K562 (cell line): Measurements from ENCODE around the gene MPP7. TPM values are rescaled to one million over a fixed set of nuclear protein-coding genes. Genes with fewer than 3 reads are reported as not detected.

Experiments
- ATAC-seq: fragments of 200-7000 bp; cut with Tn5 transposase; 3 replicates; pipeline ENCODE4 v1.9.1; 2020; ENCODE audit warnings: moderate library complexity
- BruUV-seq: library from RNA; stranded (reverse); fragments of 400-500 nt; replicated peaks from 2 replicates; lab custom pipeline; 2021; lab: Mats Ljungman, UMichigan
- CTCF ChIA-PET: fragments of 300-600 bp; formaldehyde crosslinking; extraction: SDS; loops from one replicate; lab custom pipeline; 2021; ENCODE audit warnings: low intra/inter-chr PET ratio; lab: Yijun Ruan, JAX
- POLR2A ChIA-PET: fragments of 300-600, 350-650 bp; sonication (Branson Sonifier 250); formaldehyde crosslinking; extraction: SDS; loops from one replicate; lab custom pipeline; 2021; ENCODE audit warnings: antibody characterized with exemption, inconsistent platforms; lab: Yijun Ruan, JAX
- DNase-seq, 4 experiments: peaks; one replicate each; pipeline versions ENCODE4 v3.0.0 to v3.0.0-alpha.2; 2011 to 2018; ENCODE audit warnings: low spot score in 3 of 4, mixed read lengths in 3 of 4; ENCODE audit errors: extremely low read depth in 1 of 4
- FAIRE-seq: peaks from 2 replicates; lab custom pipeline; 2011; peaks lifted over from hg19 to GRCh38; lab: Jason Lieb, UNC
- H2AFZ ChIP-seq: 2 replicates; pipeline ENCODE4 v1.6.0; 2011; ENCODE audit warnings: low read depth, low read length, control low read depth, inconsistent platforms
- H3K27ac ChIP-seq: fragments of 200-600 bp; 3 replicates; pipeline ENCODE4 v1.8.0; 2011; ENCODE audit warnings: low read depth, mild to moderate bottlenecking, control low read depth, inconsistent platforms, low read length, moderate library complexity, mixed read lengths; ENCODE audit errors: extremely low read depth
- H3K27me3 ChIP-seq, 2 experiments: fragments of 300-600 bp in 1 of 2; 2 replicates in 1 of 2; 3 replicates in 1 of 2; pipeline versions ENCODE4 v1.6.0 to v1.8.0; 2011; ENCODE audit warnings: inconsistent platforms in 2 of 2, low read length in 2 of 2, mild to moderate bottlenecking in 1 of 2, mixed read lengths in 1 of 2, moderate library complexity in 1 of 2; ENCODE audit not compliant: control insufficient read depth in 2 of 2, insufficient read depth in 2 of 2
- H3K36me3 ChIP-seq: fragments of 300-600 bp; 3 replicates; pipeline ENCODE4 v1.8.0; 2011; ENCODE audit warnings: mild to moderate bottlenecking, low read length, inconsistent platforms; ENCODE audit not compliant: control insufficient read depth, insufficient read depth
- H3K4me1 ChIP-seq, 2 experiments: fragments of 200-600 bp in 1 of 2; replicated peaks in 1 of 2; 2 replicates in 1 of 2; 3 replicates in 1 of 2; pipeline versions ENCODE4 v1.5.1 to v1.8.0; 2011; ENCODE audit warnings: inconsistent platforms in 2 of 2, low read length in 2 of 2, mild to moderate bottlenecking in 1 of 2, mixed read lengths in 1 of 2, moderate library complexity in 1 of 2; ENCODE audit not compliant: control insufficient read depth in 2 of 2, insufficient read depth in 2 of 2
- H3K4me2 ChIP-seq: 2 replicates; pipeline ENCODE4 v1.6.1; 2011; ENCODE audit warnings: low read length, control low read depth, inconsistent platforms, mixed read lengths; ENCODE audit not compliant: insufficient read depth
- H3K4me3 ChIP-seq: fragments of 200-600 bp; sonication (generic), shearing (Covaris generic); 2 replicates; pipeline ENCODE4 v1.5.1; 2016; ENCODE audit warnings: control low read depth, inconsistent platforms
- H3K79me2 ChIP-seq: fragments of 200-600 bp; 3 replicates; pipeline ENCODE4 v1.8.0; 2011; ENCODE audit warnings: low read length, inconsistent platforms; ENCODE audit not compliant: control insufficient read depth, insufficient read depth
- H3K9ac ChIP-seq, 2 experiments: 2 replicates each; pipeline versions ENCODE4 v1.6.0 to v1.6.1; 2011; ENCODE audit warnings: low read depth in 2 of 2, low read length in 2 of 2, control low read depth in 1 of 2, inconsistent platforms in 1 of 2, mild to moderate bottlenecking in 1 of 2, mixed read lengths in 1 of 2; ENCODE audit not compliant: insufficient read depth in 1 of 2
- H3K9me1 ChIP-seq: one replicate; pipeline ENCODE4 v1.6.0; 2011; ENCODE audit warnings: inconsistent platforms, mild to moderate bottlenecking, low read length, moderate library complexity; ENCODE audit not compliant: control insufficient read depth, insufficient read depth
- H3K9me3 ChIP-seq: replicated peaks from 2 replicates; pipeline ENCODE4 v1.5.1; 2011; ENCODE audit warnings: low read depth, low read length, inconsistent platforms; ENCODE audit not compliant: control insufficient read depth, insufficient read depth
- H4K20me1 ChIP-seq: replicated peaks from 2 replicates; pipeline ENCODE4 v1.6.1; 2011; ENCODE audit warnings: low read length, inconsistent platforms, mixed read lengths; ENCODE audit not compliant: control insufficient read depth, insufficient read depth
- CBX2 ChIP-seq: fragments of 200-600 bp; sonication (generic); IDR thresholded peaks from one replicate; pipeline ENCODE4 v1.6.1; 2012; ENCODE audit warnings: mild to moderate bottlenecking, low read length, inconsistent platforms; ENCODE audit not compliant: insufficient read depth, poor library complexity, severe bottlenecking
- FUS ChIP-seq: fragments of 200-400 bp; formaldehyde crosslinking; optimal IDR thresholded peaks from 2 replicates; pipeline ENCODE3; 2017; ENCODE audit warnings: low read depth, low read length
- HDAC1 ChIP-seq, 2 experiments: fragments of 450-650 bp; IDR thresholded peaks; 2 replicates each; pipeline ENCODE4 v1.6.1; 2016 to 2017; ENCODE audit warnings: inconsistent platforms in 1 of 2, mild to moderate bottlenecking in 1 of 2, moderate library complexity in 1 of 2
- HMGXB4 ChIP-seq: sonication (generic); formaldehyde crosslinking; IDR thresholded peaks from 2 replicates; pipeline ENCODE4 v1.8.1; 2023; ENCODE audit warnings: mild to moderate bottlenecking, missing genetic modification reagents
- NFXL1 ChIP-seq: fragments of 450-650 bp; formaldehyde crosslinking; IDR thresholded peaks from 2 replicates; pipeline ENCODE4 v1.4.0; 2021; ENCODE audit warnings: mild to moderate bottlenecking
- ZBTB40 ChIP-seq, 2 experiments: fragments of 450-650 bp in 1 of 2; sonication (generic) in 1 of 2; formaldehyde crosslinking in 1 of 2; IDR thresholded peaks; 2 replicates each; pipeline versions ENCODE4 v1.7.1 to v1.9.0; 2016 to 2022; ENCODE audit warnings: inconsistent platforms in 1 of 2, mild to moderate bottlenecking in 1 of 2, missing genetic modification reagents in 1 of 2
- WGBS: fragments of 100-300 bp; shearing (Covaris generic); methylation state at CpG from one replicate; pipeline ENCODE4 v1.1.6; 2016; ENCODE audit warnings: low coverage, mixed read lengths; ENCODE audit not compliant: insufficient coverage; ENCODE audit errors: missing lambda C conversion rate; 5-methylcytosine and 5-hydroxymethylcytosine counted together
- in situ Hi-C: fragments of 300-500 bp; cut with MboI; formaldehyde crosslinking; loops from 4 replicates; pipeline ENCODE4 v1.15.0; 2018; ENCODE audit warnings: inconsistent platforms, mixed read lengths
- intact Hi-C: fragments of 100-400 bp; cut with micrococcal nuclease; formaldehyde crosslinking; loops from 2 replicates; pipeline ENCODE4 v1.14.2; 2022
- polyA plus RNA-seq, 8 experiments: library from polyadenylated mRNA; depleted of rRNA in 4 of 8; stranded (reverse) in 5 of 8; unstranded in 3 of 8; fragments of >200 nt; fragmentation: Nextera tagmentation in 2 of 8; fragmentation: Illumina TruSeq in 1 of 8; extraction: Ambion mirVana in 2 of 8; extraction: Trizol in 1 of 8; gene quantifications; 2 replicates each; pipeline versions ENCODE4 v1.2.1 to v1.2.3, GENCODE V29; 2011 to 2014; ENCODE audit warnings: inconsistent platforms in 1 of 8, missing spikeins in 1 of 8
- total RNA-seq, 7 experiments: library from RNA; depleted of rRNA in 6 of 7; stranded (reverse); fragments of >200 nt in 6 of 7; fragmentation: Illumina TruSeq in 2 of 7; extraction: Trizol in 2 of 7; gene quantifications; 2 replicates each; pipeline versions ENCODE4 v1.2.1 to v1.2.3, GENCODE V29; 2011 to 2021; ENCODE audit warnings: low replicate concordance in 1 of 7

Gene MPP7
- total and polyA plus RNA-seq, 9 of the 15 experiments (the other 6 are each of a cell fraction or from before 2014, with no cell fraction given), result 0.03 to 0.50 (median 0.23) TPM

DNA sequence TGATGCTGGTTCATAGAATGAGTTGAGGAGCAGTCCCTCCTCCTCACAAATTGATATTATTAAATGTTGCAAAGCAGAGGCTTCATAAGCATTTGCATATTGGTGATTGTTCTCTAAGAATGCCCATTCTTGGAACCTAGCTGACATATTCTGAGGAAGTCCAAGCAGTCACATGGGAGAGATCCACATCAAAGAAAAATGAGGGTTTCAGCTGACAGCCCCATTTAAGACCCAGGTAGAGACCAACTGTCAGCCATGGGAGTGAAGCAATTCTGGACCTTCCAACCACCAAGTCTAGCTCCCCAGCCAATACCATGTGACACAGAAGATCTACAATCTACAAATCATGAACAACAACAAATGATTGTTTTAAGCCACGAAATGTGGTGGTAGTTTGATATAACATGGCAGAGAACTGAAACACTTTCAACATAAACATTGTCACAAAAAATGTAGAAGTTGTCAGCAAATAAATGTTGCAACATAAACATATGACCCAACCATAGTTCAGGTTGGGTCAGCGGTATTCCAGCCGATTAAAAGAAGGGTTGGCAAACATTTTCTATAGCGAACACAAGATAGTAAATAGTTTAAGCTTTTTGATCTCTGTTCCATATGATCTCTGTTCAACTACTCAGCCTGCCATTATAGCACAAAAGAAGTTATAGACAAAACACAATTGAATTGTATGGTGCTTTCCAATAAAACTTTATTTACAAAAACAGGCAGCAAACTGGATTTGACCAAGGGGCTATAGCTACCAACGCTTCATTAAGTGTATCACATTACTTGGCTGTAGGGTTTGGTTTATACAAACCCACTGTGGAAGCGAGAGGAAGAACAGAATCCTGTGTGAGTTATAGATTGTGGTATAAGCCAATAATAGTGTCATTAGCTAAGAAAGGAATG lies 41.4 kb upstream of the MPP7 start:
- Histone ChIP-seq H3K79me2 (no peaks in the 10 kb centered on the region), H3K4me3 (no peak overlapping the region), H3K9ac (no peak overlapping the region), H3K36me3 (no peaks in the 10 kb centered on the region), H2AFZ (no peak overlapping the region), H3K9me1 (no peaks in the 10 kb centered on the region), H3K9me3 (no peaks in the 10 kb centered on the region), H3K27me3 (no peaks in the 10 kb centered on the region), H3K27ac (no peak overlapping the region), H3K4me1 (no peaks in the 10 kb centered on the region), H4K20me1 (no peaks in the 10 kb centered on the region), H3K4me2 (no peak overlapping the region)
- WGBS, result 2% methylated on average over 6 of the region's 6 CpGs
- ChIA-PET CTCF (no interaction called here), POLR2A (no interaction called here)
- ATAC-seq, result no peak
- TF ChIP-seq ZBTB40 (IDR thresholded peaks at IDR 0.05) (0 out of 2 replicates have a peak, but pooled peaks have one; percentile 21), ZBTB40 (CRISPR knock-in tag; IDR thresholded peaks at IDR 0.05) (no peak), HDAC1 (IDR thresholded peaks at IDR 0.05) (no peak), CBX2 (no peak), NFXL1 (no peak), FUS (no peak), HMGXB4 (CRISPR knock-in tag) (no peak)
- no TSS peak for BruUV-seq
- no peak for FAIRE-seq
- in situ Hi-C loops (no loop called here), intact Hi-C loops (no loop called here)
- no peak for DNase-seq
